GM19035 (cell line): ENCODE data around the gene SH2D3C.

Experiments
- ATAC-seq: cut with Tn5 transposase; IDR thresholded peaks from one replicate; pipeline ENCODE4 v1.9.1; 2021; ENCODE audit not compliant: unreplicated experiment

SH2D3C gene

DNA sequence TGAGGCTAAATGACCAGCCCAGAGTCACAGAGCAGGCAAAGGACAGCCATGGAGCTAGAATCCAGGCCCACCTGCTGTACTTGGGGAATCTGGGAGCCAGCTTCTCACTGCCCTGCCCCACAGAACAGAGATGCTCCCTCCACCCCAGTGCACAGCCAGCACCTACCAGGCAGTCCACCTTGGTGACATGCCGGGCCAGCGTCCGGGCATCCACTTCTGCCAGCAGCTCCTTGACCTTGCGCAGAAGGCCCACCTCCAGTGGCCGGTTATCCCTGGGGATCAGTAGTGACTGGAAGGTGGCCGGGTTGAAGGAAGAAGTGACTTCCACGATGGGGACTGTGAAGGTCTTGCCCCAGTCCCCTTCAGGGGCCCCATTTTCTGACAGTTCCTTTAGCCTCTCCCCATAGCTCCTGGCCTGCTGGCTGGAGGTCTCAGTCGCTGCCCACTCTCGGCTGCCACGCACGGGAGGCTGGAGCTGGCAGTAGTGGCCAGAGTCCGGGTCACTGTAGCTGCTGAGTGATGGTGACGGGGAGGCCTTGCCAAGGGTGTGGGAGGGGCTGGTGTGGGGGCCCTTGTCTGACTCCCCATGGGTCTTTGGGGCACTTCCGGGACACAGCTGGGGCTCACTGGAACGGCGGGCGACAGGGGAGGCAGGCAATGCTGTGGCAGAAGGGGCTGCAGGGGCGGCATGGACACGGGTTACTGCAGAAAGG lies 33.9 kb downstream of the SH2D3C start:
- no peak for ATAC-seq

DNA sequence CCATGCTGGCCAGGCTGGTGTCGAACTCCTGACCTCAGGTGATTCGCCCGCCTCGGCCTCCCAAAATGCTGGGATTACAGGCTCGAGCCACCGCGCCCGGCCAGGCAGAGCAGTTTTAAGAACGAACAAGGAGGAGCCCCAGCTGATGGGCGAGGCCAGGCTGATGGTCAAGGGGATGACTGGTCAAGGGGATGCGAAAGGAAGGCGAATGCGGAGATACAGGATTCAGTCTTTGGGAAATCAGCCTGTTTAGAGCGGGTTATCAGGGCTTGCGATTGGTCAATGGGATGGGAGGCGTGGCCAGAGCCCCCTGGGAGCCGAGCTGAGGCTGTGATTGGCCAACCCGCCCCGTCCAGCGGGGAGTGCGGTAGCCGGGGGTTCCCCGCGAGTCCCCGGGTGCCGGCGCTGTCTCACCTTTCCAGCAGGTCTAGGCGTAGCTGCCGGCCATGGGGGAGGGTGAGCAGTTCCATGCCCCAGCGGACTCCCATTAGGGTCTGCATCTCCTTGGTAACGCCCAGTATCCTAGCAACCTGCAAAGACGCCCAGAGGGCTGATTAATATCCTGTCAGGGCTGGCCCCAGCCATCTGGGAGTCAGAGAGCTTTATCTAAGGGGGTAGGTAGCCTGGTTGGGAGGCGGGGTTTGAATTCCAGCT lies 35.9 kb downstream of the SH2D3C start:
- no peak for ATAC-seq

GRCh38 chr9:127741831-127742434 lies 36.5 kb downstream of the SH2D3C start:
- no peak for ATAC-seq

- no peak for ATAC-seq
Observed at GRCh38 chr9:127739614-127740330, 38.7 kb downstream of the SH2D3C start.

DNA sequence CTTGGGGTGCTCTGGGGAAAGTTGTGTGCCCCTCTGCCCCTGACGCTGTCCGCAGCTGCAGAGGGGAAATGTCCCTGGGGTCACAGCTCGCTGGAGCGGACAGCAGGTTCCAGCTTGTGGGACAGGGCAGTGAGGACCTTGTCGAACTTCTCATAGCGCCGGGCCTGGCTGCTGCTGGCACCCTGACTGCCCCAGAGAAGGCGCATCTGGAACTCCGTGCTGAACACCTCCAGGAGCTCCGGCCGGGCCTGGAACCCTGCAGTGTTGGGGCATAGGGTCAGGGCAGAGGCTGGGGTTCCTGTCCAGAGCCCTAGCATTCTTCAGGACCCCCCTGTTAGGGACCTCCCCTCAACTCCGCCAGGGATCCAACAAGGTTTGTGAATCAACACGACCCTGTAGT lies 39.8 kb downstream of the SH2D3C start:
- ATAC-seq = no peak

GRCh38 chr9:127735530-127736185 lies 42.8 kb downstream of the SH2D3C start:
- ATAC-seq = peak; percentile 3

- ATAC-seq = peak; percentile 84
Observed at GRCh38 chr9:127734747-127735529, 43.5 kb downstream of the SH2D3C start, which contains the start of gene TOR2A. TSS of gene TOR2A (minus strand) at chr9:127735294. CDS start at chr9:127735270, 24 bp downstream.

DNA sequence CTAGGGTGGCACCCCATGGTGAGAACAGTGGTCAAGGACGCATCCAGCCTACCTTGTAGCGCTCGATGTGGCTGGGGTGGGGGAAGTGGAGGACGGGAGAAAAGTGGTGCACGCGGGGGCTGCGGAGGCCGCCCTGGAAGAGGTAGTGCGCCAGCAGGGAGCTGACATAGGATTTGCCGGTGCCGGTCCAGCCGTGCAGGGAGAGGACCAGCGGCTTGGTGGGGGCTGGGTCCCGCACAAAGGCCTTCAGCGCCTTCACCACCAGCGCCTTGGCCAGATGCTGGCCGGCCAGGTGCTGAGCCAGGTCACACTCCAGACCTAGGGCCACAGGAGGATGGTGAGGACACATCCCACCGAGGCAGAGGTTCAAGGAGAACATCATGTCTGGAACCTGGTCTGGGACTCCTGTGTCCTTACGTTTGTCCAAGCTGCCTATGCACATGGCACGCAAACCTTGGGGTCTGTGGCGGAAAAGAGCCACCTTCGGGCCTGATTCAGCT lies 44.2 kb downstream of the SH2D3C start:
- ATAC-seq = no peak

GRCh38 chr9:127733614-127734013 lies 44.9 kb downstream of the SH2D3C start:
- no peak for ATAC-seq

DNA sequence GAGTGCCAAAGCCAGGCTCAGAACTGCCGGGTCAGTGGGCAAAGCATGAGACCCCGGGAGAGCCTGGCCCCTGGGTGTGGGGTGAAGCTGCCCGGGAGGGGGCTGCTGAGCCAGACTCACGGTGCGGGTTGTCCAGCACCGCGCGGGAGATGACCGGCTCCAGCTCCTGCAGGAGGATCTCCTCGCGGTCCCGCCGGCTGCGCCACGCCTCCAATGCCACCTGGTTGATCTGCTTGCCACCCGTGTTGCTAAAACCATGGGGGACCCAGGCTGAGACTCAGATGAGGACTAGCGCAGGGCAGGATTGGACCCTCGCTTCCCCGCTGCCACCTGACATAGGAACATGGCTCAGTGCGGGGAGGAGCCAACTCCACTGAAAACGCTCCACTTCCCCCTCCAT lies 46.0 kb downstream of the SH2D3C start:
- ATAC-seq = no peak

GRCh38 chr9:127731938-127732337 lies 46.5 kb downstream of the SH2D3C start:
- ATAC-seq = no peak

- no peak for ATAC-seq
Observed at GRCh38 chr9:127730799-127731410, 47.6 kb downstream of the SH2D3C start.

GRCh38 chr9:127730262-127730661 lies 48.2 kb downstream of the SH2D3C start:
- ATAC-seq = no peak

GRCh38 chr9:127729522-127730256 lies 48.8 kb downstream of the SH2D3C start:
- ATAC-seq = no peak

DNA sequence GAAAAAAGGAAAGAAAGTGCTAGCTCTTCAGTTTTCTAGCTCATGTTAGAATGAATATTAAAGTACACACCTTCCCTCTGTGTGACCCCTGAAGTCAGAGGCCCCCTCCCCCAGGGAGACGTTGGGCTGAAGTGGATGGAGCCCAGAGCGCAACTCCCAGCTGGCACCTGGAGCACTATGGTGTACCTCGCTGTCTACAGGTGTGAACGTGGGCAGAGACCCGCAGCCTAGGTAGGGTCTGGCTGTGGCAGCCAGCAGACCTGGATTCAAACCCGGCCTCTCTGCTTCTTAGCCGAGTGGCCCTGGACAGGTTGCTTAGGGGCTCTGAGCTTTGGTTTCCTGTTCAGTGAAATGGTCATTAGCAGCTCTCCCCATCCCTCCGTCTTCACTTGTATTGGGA lies 49.7 kb downstream of the SH2D3C start:
- ATAC-seq = no peak

- no peak for ATAC-seq
Observed at GRCh38 chr9:127726871-127727270, 51.6 kb downstream of the SH2D3C start.

- ATAC-seq = no peak
Observed at GRCh38 chr9:127724012-127724411, 54.5 kb downstream of the SH2D3C start.

DNA sequence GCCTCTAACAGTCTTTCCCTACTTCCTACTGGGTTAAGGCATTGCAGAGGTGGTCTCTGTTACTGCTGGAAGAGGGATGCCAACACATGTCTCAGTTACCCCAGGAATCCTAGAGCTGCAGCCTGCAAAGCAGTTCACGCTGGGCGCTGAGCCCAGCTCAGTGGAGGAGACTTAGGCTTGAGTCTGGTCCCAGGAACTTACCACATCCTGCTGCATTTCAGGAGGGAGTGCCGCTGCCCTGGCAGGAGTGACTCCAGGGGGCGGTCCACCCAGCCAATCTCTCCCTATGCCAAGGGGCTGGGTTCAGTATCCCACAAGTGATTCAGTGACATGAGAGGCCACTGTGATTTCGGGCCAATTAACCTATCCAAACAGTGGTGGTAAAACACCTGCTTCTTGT lies 55.0 kb downstream of the SH2D3C start:
- no peak for ATAC-seq

DNA sequence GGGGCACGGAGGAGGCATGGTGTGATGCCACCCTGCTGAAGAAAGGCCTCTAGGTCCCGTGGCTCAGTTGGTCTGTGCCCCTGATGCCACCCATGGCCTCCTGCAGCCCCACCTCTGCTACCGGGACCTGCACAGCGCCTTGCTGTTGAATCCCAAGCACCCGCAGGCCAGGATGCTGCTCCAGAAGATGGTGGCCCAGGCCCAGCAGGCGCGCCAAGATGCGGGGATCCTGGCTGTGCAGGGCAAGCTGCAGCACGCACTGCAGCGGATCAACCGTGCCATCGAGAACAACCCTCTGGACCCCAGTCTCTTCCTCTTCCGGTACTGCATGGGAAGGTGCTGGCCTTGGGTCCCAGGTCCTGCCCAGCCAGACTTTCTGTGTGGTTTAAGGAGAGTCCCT lies 55.5 kb downstream of the SH2D3C start:
- no peak for ATAC-seq
